ENCODE measurements around the gene SLX4IP. TPM values are rescaled to one million over a fixed set of nuclear protein-coding genes. Genes with fewer than 3 reads are reported as not detected.

SLX4IP gene
- total and polyA plus RNA-seq, 2 of the 13 experiments (the other 11 are each of a cell fraction or from before 2014, with no cell fraction given), result 3.6 to 7.3 TPM

- peak; percentile 10; the same call in 1 of the 2 replicates for TF ChIP-seq ZBTB4 (CRISPR knock-in tag; IDR thresholded peaks at IDR 0.05; ENCODE audit: borderline replicate concordance)
- TF ChIP-seq ZNF20 (CRISPR knock-in tag; IDR thresholded peaks at IDR 0.05), result 0 out of 2 replicates have a peak, but pooled peaks have one; percentile 38
- peak; percentile 67; the same call in 1 of the 2 replicates for TF ChIP-seq MEF2D (CRISPR knock-in tag; IDR thresholded peaks at IDR 0.05)
- no peak; the same call in 1 of the 2 replicates for TF ChIP-seq ZNF629 (CRISPR knock-in tag; conservative IDR thresholded peaks at IDR 0.05)
- no peak for TF ChIP-seq GZF1 (CRISPR knock-in tag; IDR thresholded peaks at IDR 0.05)
- TF ChIP-seq, protein P1, sequence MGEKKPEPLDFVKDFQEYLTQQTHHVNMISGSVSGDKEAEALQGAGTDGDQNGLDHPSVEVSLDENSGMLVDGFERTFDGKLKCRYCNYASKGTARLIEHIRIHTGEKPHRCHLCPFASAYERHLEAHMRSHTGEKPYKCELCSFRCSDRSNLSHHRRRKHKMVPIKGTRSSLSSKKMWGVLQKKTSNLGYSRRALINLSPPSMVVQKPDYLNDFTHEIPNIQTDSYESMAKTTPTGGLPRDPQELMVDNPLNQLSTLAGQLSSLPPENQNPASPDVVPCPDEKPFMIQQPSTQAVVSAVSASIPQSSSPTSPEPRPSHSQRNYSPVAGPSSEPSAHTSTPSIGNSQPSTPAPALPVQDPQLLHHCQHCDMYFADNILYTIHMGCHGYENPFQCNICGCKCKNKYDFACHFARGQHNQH (CRISPR knock-in tag; IDR thresholded peaks at IDR 0.05), result peak; percentile 61
- TF ChIP-seq, protein P2, sequence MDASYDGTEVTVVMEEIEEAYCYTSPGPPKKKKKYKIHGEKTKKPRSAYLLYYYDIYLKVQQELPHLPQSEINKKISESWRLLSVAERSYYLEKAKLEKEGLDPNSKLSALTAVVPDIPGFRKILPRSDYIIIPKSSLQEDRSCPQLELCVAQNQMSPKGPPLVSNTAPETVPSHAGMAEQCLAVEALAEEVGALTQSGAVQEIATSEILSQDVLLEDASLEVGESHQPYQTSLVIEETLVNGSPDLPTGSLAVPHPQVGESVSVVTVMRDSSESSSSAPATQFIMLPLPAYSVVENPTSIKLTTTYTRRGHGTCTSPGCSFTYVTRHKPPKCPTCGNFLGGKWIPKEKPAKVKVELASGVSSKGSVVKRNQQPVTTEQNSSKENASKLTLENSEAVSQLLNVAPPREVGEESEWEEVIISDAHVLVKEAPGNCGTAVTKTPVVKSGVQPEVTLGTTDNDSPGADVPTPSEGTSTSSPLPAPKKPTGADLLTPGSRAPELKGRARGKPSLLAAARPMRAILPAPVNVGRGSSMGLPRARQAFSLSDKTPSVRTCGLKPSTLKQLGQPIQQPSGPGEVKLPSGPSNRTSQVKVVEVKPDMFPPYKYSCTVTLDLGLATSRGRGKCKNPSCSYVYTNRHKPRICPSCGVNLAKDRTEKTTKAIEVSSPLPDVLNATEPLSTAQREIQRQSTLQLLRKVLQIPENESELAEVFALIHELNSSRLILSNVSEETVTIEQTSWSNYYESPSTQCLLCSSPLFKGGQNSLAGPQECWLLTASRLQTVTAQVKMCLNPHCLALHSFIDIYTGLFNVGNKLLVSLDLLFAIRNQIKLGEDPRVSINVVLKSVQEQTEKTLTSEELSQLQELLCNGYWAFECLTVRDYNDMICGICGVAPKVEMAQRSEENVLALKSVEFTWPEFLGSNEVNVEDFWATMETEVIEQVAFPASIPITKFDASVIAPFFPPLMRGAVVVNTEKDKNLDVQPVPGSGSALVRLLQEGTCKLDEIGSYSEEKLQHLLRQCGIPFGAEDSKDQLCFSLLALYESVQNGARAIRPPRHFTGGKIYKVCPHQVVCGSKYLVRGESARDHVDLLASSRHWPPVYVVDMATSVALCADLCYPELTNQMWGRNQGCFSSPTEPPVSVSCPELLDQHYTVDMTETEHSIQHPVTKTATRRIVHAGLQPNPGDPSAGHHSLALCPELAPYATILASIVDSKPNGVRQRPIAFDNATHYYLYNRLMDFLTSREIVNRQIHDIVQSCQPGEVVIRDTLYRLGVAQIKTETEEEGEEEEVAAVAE (CRISPR knock-in tag; IDR thresholded peaks at IDR 0.05; ENCODE audit: borderline replicate concordance), result peak; percentile 63; the same call in 1 of the 2 replicates
- TF ChIP-seq ZNF607 (CRISPR knock-in tag; IDR thresholded peaks at IDR 0.05; ENCODE audit: borderline replicate concordance), result no peak; the same call in 1 of the 2 replicates
- TF ChIP-seq, protein P3, sequence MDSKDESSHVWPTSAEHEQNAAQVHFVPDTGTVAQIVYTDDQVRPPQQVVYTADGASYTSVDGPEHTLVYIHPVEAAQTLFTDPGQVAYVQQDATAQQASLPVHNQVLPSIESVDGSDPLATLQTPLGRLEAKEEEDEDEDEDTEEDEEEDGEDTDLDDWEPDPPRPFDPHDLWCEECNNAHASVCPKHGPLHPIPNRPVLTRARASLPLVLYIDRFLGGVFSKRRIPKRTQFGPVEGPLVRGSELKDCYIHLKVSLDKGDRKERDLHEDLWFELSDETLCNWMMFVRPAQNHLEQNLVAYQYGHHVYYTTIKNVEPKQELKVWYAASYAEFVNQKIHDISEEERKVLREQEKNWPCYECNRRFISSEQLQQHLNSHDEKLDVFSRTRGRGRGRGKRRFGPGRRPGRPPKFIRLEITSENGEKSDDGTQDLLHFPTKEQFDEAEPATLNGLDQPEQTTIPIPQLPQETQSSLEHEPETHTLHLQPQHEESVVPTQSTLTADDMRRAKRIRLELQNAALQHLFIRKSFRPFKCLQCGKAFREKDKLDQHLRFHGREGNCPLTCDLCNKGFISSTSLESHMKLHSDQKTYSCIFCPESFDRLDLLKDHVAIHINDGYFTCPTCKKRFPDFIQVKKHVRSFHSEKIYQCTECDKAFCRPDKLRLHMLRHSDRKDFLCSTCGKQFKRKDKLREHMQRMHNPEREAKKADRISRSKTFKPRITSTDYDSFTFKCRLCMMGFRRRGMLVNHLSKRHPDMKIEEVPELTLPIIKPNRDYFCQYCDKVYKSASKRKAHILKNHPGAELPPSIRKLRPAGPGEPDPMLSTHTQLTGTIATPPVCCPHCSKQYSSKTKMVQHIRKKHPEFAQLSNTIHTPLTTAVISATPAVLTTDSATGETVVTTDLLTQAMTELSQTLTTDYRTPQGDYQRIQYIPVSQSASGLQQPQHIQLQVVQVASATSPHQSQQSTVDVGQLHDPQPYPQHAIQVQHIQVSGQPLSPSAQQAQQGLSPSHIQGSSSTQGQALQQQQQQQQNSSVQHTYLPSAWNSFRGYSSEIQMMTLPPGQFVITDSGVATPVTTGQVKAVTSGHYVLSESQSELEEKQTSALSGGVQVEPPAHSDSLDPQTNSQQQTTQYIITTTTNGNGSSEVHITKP (CRISPR knock-in tag; IDR thresholded peaks at IDR 0.05; ENCODE audit: low read depth), result no peak
These were observed 239.0 kb downstream of the SLX4IP start, which contains the start of gene JAG1 (continued) for GRCh38 chr20:10673842-10674683.
